ENCODE results near the gene ZNF516. TPM values are rescaled to one million over a fixed set of nuclear protein-coding genes. Genes with fewer than 3 reads are reported as not detected.

Gene ZNF516
- total and polyA plus RNA-seq, 2 of the 4 experiments (the other 2 are of a cell fraction), result 7.9 to 16.9 TPM

DNA sequence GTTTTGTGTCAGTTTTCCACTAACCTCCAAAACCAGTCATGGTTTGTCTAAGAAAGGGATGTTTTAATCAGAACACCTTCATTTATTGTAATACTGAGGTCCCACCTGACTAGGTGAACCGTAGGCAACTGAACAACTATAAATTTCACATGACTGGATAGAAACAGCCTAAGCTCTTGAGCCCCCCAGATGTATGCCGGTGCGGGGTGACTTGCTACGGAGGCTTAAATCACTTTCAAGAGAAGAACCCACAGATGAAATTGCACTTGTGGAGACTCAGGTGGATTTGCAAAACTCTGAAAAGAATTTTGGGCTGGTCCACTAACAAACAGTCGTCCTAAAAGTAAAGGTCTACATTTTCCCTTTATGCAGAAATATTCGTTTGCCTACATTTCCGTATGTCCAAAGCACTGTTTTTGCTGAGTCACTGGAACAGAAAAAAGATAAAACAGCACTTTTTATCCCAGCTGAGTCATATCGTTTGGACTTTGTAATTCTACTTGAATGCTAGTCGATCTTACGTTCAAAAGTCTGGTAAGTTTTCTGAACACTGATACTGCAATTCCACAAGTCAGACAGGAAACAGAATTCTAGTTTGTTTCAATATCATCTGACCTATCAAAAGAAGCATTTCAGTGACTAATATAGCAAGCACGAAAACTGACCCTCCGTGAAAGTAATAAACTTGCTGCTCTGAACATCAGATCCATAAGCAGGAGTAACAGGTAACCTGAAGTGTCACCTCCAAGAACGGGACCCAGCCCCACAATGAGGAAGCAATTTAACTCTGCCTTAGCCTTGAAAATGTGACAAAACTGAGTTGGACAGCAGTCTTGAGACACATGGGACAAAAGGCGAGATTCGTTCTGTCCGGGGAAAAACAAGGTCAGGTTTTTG is 18.1 kb downstream of the ZNF516 start (continued):
- TF ChIP-seq, protein P1, sequence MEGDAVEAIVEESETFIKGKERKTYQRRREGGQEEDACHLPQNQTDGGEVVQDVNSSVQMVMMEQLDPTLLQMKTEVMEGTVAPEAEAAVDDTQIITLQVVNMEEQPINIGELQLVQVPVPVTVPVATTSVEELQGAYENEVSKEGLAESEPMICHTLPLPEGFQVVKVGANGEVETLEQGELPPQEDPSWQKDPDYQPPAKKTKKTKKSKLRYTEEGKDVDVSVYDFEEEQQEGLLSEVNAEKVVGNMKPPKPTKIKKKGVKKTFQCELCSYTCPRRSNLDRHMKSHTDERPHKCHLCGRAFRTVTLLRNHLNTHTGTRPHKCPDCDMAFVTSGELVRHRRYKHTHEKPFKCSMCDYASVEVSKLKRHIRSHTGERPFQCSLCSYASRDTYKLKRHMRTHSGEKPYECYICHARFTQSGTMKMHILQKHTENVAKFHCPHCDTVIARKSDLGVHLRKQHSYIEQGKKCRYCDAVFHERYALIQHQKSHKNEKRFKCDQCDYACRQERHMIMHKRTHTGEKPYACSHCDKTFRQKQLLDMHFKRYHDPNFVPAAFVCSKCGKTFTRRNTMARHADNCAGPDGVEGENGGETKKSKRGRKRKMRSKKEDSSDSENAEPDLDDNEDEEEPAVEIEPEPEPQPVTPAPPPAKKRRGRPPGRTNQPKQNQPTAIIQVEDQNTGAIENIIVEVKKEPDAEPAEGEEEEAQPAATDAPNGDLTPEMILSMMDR (conservative IDR thresholded peaks at IDR 0.05; ENCODE audit: low read depth, low read length), result no peak
